ENCODE data around the gene UST.
A peak's percentile ranks its signal among the peaks of the same experiment; 100 is the strongest.
"Not testable (repeated sequence)": the region's sequence is repeated elsewhere in the genome, so short reads cannot be mapped to it uniquely, and the experiment has no call there.

Gene UST

DNA sequence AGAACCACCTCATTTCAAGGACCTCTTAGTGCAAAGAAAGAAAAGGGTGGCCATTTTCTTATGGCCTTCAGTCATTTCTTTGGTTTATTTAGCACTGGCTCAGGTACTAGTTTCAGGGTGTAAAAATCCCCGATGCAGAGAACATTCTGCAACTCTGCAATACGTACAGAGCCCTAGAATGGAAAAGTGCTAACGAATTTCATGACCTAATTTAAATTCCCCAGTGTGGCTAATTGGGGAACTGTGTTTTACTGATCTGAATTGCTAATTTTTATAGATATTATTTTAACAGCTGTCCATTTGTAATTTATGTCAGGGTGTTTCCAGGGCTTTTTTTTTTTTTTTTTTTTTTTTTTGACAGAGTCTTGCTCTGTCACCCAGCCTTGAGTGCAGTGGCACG, 160.7 kb downstream of the UST start:
- no peak for DNase-seq

DNA sequence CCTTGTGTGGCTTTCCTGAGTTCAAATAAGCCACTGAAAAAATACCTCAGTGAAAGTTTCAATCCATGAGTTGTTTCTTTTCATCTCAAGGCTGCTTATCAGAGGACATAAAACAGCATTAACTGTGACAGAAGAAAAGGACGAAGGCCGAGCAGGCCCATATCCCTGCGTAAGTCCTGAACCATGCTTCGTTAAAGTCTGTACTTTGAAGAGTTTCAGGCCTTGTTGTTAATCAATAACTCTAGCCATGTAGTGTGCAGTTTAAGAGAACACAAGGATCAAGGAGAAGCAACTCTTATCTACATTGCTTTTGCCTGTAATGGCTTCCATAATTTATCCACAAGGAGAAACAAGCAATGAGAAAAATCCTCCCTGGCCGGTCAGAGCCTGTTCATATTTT, 165.4 kb downstream of the UST start:
- DNase-seq = no peak

DNA sequence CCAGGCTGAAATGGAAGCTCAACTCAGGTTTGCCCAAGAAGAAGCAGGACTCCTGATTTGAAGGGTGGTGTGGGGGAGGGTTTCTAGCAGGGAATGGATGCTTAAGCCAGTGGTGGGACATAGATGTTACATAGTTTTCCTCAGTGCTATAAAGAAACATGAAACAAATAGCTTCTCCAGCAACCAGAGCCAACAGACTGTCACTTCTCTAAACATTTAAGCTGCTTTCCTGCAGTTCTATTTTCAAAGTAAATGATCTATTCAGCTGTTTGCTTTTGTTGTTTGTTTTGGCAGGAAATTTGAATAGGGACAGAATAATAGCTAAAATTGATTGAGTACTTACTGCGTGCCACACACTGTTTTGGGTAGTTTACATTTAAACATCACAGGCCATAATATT, 169.0 kb downstream of the UST start:
- DNase-seq = no peak

DNA sequence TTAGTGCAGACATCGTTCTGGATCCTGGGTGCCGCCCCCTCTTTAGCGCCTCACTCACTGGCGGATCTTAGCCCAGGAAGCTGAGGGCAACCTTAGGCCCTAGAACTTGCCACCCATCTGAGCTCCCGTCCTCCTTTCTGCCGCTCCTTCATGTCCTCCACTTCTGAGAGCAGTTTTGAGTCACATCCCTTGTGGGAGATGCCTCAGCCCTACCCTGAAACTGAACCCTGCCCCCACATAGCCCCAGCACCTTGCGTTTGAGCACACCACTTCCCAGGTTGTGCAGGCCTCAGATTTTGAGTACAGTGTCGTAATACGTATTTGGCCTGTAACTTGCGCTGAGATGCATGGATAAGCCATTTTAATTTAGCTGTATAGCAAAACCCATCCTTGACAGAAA, 169.7 kb downstream of the UST start:
- not testable (repeated sequence) for DNase-seq

DNA sequence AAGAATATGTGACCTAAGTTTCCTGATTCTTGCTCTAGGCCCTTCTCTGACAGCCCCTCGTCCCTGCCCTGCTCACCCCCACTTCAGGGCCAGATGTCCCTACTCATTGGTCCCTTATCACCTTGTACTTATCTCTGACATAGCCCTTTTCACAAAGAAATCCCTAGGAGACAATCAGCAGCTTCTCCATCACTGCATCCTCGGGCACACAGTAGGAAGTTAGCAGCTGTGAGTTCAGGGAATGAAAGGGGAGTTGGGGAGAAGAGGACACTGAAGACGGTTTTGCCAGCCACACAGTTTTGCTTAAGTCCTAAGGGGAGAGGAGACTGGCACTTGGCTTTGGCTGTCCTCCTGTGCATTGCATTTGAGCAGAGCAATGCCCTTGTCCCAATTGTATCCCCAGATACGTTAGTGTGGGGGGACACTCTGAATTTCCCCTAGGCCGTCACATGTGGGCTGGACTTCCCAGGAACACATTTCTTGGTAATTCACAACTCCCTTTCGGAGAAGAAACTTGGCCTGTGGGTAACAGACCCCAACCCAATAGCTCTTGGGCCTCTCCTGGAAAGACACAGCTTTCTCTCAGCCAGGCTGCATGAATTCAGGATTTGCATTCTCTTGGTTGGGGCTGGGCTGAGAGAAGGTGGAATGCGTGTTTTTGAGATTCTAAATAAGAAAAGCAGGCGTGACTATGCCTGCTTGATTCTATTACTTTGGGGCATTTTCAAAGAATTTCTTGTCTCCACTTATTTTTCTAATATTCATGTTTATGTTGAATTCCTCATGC, 177.6 kb downstream of the UST start:
- DNase-seq = no peak

DNA sequence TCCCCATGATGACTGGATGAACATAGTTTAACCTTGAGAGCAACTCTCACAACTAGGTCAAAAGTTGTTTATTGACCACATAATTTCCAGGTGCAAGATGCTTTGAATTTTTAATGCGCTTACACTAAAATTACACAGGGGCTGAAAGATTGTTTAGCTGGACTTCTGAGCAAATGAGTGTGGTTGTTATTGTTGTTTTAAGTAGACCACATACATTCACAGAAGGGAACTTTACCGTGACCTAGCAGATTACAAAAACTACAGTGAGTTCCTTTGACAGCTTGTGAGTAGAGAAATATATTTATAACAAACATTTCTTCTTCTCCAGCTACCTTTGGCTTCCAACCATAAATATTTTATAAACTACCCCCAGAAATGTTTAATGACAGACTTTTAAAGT, 178.9 kb downstream of the UST start:
- DNase-seq = no peak

DNA sequence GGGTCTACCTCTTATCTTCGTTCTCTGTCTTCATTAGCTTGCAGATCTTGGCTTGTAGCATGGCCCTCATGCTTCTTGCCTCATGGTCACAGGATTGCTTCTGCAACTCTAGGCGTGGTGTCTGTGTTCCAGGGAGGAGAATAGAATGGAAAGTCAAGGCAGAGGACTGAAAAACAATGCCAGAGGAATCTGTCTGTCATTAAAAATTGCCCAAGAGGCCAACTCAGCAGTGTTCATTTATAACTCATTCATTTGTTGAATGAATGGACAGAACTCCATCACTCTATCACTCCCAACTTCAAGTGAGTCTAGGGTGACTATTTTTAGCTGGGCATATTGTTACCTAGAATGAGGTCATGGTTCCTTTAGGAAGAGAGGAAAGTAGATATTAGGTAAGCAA, 179.6 kb downstream of the UST start:
- DNase-seq = no peak

DNA sequence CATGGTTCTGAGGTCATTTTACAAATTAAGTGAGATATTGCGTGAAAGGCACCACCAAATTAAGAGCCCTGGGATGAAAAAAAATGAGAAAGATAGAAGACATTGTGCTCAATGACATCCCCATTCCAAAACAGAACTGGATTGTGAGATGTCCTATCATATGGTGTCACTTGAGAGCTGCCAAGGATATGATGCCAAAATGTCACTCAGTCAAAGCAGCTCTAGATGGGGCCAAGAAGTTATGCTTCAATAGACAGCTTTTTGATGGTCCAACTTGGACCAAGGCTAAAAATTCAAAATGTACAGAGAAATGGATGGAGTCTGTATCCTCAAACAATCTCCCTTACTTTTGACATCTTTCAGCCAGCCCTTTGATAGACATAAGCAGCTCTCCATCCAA, 180.8 kb downstream of the UST start:
- DNase-seq = no peak

DNA sequence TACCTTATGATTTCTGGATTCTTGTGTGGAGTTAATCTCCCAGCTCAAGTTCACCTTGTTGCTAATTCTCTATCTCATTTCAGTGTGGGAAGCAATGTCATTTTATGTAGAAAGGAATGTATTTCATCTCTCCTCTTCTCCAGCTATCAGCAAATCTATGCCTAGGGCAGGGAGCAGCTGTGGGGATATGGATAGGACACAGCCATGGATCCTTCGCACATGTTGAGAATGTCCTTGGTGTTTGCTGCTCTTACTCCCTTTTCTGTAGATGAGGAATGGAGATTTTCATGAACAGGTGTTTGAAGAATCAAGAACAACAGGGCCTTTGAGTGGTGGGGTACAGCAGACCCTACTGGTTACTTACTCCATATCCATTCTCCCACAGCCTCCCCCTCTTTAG, 182.0 kb downstream of the UST start:
- DNase-seq = no peak

DNA sequence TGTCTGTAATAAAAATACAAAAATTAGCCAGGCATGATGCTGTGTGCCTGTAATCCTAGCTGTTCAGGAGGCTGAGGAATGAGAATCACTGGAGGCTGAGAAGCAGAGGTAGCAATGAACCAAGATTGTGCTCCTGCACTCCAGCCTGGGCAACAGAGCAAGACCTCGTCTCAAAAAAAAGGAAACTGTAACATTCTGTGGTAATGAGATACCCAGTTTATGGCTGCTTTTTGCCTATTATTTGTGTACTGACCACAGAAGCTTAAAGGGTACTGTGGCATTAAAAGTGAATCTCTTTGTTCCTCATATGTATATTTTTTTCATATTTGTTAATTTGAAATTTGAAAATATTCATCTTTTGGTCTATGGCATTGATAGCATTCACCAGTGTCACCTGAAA, 185.4 kb downstream of the UST start:
- DNase-seq = no peak

DNA sequence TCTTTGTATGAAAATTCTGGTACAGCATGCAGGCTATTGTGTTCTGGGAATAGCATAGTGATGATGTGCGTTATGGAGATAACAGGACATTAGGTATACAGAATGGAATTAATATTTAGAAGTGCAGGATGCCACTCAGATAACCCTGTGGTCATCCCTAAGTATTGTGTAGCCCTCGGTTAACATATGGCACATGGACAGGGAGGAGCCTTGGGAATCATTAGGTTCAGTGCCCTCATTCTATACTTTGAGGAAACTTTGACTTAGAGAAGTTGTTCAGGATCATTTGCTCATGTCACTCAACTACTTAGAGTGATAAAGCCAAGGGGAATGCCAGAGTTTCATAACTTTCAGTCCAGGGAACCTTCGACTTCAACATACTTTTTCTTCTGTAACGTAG, 185.9 kb downstream of the UST start:
- DNase-seq = no peak

DNA sequence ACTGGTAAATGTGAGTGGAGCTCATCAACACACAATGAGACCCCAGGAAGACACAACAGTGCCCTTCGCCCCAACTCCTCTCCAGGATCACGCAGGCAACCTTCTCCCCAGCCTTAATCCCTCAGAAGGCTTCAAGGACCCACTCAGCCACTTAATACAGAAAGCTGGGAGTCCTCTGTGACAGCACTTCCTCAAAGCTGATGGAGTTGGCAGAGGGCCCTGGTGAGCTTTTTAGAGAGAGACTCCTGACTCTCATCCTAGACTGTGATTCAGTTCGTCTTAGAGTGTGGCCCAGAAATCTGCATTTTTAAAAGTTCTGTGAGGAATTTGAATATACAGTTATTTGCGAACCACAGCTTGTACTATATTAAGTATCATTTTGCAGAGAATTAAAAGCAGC, 187.7 kb downstream of the UST start:
- no peak for DNase-seq

DNA sequence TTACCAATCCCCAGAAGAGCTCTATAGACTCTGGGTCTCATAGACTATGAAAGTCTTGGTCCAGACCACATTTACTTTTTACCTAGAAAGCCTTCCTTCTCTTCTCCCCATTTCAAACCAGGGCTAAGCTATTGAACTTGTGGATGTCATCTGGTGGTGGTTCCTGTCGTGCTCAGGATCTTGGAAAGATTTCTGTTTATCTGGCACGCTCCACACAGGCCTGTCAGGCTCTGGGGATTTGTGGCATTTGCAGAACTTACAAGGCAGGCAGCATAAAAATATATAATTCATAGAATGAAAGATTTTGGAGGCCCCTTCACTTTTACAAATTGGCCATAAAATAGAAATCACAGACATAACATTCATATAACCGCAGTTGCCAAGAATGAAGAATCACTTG, 188.1 kb downstream of the UST start:
- DNase-seq = no peak

DNA sequence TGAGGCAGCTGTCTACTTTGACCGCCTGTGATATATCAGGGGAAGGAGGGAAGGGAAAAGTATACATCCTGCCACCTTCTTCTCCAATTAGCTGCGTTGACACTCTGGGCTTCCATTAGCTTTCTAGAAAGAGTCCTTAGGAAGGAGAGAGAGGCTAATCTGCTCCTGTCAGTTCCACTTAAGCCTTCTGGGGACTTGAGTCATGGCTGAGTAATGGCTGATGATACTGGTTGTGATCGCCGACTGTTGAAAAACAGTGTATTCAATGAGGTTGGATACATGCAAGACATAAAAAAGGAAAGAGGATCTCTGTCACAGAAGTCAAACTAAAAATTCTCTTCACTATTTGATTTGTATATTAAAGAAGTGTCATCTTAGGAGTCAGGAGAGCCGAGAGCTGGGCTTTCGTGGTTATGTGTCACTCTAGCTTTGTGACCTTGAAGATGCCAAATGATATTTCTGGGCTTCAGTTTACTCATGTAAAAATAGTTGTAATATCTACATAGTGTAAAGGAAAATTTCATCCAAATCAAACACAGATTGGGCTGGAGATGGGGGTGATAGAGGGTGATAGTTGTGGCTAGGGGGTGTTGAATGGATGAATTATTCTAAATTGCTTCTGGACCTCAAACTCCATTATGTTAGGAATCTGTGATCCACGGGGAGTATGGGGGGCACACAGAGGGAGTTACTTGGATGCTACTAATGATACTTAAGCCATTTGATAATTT, 189.0 kb downstream of the UST start:
- no peak for DNase-seq

DNA sequence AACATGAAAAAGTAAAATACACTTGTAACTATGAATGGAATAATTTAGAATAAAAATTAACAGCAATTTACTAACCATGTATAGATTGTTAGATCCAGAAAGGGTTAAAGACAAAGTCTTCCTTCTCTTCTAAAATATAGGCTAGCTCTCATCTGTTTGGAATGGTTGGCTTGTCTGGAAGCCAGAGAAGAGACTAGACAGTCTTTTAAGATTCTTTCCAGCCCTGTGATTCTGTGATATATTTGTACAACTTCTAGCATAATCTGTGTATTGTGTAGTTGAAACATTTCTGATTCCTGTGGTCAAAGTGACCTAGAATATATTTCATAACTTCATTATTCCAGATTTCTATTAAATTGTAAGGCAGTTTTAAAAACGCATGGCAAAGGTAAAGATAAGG, 196.6 kb downstream of the UST start:
- DNase-seq = no peak

DNA sequence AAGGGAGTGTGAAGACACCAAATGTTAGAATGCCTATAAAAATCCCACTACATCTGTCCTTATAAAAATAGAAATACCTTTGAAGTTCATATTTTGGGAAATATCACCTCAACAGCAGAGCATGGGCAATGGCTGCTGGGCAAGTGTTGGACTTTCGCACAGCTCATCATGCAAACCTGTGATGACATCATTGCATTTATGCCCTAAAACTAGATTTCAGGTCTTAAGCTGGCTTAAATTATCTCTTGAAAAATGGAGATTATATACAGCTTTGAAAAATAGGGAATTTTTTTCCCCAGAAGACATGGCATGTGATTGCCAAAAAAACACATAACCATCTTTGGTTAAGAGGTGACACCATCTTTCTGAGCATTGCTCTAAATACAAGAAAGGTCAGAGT, 197.8 kb downstream of the UST start:
- no peak for DNase-seq

DNA sequence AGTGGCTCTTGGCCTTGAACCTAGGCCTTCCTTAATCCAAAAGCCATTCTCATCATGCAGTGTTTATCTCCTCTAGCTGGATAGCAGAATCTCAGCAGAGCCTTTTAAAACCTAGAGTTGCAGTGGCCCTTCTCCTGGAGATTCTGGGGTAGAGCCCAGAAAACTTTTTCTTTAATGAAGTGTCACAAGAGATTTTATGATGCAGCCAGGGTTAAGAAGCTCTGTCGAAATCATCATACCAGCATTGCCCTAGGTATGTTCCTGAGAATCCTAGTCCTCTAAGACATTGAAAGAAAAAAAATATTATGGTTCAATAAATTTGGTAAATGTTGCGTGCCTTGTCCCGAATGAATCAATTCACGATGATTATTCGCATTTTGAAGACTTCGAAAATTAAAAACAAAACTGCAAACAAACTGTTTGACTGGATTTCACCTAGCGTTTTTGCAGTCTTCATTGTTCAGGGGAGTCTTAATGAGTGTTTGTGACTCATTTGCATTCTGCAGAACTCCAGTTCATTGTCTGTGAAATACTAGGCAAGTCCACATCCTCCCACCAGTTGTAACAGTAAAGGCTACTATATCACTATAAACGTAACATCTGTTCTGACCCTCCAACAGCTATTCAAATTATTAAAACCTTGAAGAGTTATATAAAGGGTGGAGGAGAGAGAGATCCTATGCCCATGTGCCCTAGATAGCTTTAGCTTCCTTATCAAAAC, 198.6 kb downstream of the UST start:
- no peak for DNase-seq

DNA sequence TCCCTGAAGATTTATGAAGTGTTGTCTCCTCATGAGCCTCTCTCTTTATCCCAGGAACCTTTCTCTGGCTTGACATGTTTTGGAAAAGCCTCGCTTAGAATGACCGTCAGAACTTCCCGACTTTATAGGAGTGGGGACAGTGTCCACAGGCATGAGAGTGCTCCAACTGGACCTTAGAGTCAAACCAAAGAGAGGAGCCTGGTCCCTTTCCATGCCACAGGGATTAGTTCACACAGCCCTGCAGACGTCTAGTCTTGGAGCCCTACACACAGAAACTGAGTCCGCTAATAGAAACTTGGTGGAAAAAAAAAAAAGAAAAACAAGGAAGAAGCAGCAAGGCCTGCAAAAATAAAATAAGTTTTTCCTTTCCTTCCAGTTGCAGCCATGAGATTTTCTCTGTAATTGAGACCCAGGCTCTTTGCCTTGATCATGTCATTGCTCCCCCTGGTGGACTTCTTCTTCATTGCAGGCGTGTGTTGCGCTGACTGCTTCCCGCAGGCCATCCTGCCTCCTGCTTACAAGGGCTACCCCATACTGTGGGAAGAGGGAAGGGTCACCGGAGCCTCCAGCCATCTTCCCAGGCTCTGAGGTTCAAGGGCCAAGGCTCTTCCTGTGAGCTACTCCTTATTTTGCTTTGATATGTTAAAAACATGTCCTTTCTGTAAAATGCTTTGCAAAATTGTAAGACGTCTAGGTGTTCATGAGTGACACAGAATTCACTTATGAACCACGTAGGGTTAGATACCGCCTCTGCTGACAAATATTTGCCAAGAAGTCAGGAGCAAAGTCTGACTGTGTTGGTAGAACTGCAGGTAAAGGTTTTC, 201.0 kb downstream of the UST start:
- peak; percentile 70 for DNase-seq

DNA sequence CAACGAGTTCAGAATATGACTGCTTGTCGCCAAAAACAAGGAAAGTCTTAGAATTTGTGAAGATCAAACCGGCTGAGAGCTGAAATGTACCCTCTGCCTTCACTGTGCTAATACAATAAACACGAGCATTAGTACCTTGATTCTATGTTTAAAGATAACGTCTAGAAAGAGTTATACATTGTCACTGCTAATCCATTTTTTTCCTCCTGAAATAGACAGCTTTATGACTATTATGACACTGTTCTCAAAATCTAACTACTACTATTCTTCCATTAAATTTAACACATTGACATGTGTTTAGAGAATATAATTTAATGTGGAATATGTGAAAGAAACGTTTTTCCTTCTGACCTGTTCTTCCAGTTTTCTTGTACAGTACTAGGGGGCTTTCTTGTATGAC, 204.8 kb downstream of the UST start:
- DNase-seq = no peak

DNA sequence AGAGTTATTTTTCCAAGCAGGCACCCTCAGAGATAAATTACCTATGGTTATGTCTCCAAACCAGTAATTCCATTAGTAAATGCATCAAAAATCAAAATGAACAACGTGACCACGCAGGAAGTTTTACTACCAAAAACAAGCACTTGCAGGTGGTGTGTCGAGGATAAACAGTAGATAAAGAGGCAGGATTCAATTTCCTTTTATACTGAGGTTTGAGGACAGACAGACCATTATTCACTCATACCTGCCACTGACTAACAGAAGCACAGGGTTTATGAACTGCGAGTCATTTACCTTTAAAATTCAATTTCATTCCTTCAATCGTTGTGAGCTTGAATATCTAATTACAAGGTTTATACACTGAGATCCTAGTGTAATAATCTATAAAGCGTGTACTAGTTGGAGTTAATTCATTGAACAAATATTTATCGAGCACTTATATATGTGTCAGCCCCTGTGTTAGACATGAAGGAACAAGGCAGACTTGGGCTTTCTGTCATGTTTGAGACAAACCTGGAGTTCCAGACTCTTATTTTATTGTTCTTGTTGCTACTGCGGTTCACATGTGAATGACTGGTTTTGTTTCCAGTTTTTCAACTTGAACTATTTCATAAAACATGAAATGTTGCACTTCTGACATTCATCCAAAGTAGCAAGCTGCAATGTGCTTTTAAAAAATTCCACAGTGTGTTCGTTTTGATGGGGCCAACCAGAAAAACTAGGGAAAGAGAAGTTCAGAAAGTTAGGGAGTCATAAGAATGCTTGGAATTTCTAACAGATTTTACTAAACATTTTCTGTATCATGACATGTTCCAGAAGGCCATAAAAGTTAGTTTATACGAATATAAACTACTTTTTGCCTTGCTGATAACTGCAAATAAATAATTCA, 205.6 kb downstream of the UST start:
- no peak for DNase-seq

DNA sequence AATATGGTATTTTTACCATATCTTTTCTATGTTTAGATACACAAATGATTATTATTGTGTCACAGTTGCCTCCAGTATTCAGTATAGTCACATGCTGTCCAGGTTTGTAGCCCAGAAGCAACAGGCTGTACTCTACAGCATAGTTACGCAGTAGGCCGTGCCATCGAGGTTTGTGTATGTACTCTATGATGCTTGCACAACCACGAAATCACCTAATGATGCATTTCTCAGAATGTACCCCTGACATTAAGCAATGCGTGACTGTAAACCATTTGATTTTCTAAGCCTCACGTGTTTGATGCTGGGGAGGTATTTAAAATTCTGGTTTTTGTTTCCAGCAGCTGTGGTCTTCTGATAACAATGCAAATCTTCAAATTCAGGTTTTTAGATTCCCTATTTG, 207.6 kb downstream of the UST start:
- no peak for DNase-seq

DNA sequence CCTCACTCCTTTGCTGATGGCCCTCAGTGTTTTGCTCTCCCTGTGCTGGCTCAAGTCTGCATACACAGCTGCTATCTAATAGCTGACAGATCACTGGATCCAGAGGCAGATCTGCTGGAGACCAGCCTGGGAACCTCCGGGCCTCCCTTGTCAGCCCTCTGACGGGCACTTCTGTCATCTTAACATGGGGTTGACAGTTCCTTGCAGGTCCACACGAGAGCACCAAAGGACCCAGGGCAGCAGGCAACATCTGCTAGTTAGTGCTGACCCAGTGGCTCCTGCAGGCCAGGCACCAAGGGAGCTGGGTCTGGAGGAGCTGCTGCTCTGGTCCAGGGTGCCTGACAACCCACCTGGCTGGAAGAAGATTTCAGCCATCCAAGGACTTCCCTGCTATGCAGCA, 208.1 kb downstream of the UST start:
- DNase-seq = no peak
